ENCODE measurements around the gene LRRC66.

DNA sequence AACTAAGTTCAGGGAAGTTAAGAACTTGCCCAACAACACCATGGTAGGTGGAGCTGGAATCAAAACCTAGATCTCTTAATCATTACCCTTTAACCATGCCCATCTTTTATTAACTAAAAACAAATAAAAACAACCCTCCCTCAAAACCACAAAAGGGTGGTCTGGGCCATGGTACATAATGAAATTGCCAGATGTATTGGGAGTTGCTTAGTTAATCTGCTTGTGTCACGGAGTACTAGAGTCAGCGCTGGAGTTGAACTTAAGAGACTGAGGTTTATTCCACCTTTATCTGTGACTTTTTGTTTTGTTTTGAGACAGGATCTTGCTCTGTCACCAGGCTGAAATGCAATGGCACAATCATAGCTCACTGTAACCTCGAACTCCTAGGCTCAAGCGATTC, 13.3 kb downstream of the LRRC66 start:
- TF ChIP-seq TEAD4 (IDR thresholded peaks at IDR 0.05), result no peak
- no peak for TF ChIP-seq EGR1 (IDR thresholded peaks at IDR 0.05)
- TF ChIP-seq YY1 (IDR thresholded peaks at IDR 0.05; ENCODE audit: low read depth), result no peak
- TF ChIP-seq EP300 (IDR thresholded peaks at IDR 0.05; ENCODE audit: borderline replicate concordance), result no peak
- TF ChIP-seq FOXM1 (IDR thresholded peaks at IDR 0.05; ENCODE audit: borderline replicate concordance, low read depth), result no peak
- TF ChIP-seq, protein P1, sequence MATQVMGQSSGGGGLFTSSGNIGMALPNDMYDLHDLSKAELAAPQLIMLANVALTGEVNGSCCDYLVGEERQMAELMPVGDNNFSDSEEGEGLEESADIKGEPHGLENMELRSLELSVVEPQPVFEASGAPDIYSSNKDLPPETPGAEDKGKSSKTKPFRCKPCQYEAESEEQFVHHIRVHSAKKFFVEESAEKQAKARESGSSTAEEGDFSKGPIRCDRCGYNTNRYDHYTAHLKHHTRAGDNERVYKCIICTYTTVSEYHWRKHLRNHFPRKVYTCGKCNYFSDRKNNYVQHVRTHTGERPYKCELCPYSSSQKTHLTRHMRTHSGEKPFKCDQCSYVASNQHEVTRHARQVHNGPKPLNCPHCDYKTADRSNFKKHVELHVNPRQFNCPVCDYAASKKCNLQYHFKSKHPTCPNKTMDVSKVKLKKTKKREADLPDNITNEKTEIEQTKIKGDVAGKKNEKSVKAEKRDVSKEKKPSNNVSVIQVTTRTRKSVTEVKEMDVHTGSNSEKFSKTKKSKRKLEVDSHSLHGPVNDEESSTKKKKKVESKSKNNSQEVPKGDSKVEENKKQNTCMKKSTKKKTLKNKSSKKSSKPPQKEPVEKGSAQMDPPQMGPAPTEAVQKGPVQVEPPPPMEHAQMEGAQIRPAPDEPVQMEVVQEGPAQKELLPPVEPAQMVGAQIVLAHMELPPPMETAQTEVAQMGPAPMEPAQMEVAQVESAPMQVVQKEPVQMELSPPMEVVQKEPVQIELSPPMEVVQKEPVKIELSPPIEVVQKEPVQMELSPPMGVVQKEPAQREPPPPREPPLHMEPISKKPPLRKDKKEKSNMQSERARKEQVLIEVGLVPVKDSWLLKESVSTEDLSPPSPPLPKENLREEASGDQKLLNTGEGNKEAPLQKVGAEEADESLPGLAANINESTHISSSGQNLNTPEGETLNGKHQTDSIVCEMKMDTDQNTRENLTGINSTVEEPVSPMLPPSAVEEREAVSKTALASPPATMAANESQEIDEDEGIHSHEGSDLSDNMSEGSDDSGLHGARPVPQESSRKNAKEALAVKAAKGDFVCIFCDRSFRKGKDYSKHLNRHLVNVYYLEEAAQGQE (IDR thresholded peaks at IDR 0.05; ENCODE audit: low read depth), result no peak
